HepG2 (cell line): ENCODE results near the gene NUP62. TPM values are rescaled to one million over a fixed set of nuclear protein-coding genes. Genes with fewer than 3 reads are reported as not detected.

Source experiments
- CREM ChIP-seq, 2 experiments: sonication (generic) in 1 of 2; formaldehyde crosslinking in 1 of 2; IDR thresholded peaks; 2 replicates each; pipeline versions ENCODE4 v1.4.0 to v1.6.1; 2016 to 2020; ENCODE audit warnings: antibody characterized with exemption in 1 of 2, mild to moderate bottlenecking in 1 of 2, missing genetic modification reagents in 1 of 2
- HDAC1 ChIP-seq: sonication (generic); formaldehyde crosslinking; IDR thresholded peaks from 2 replicates; pipeline ENCODE4 v1.5.1; 2020; ENCODE audit warnings: mild to moderate bottlenecking, missing genetic modification reagents
- NBN ChIP-seq: fragments of 450-650 bp; conservative IDR thresholded peaks from 2 replicates; pipeline ENCODE4 v1.6.1; 2017
- RARG ChIP-seq: sonication (generic); formaldehyde crosslinking; IDR thresholded peaks from 2 replicates; pipeline ENCODE4 v1.4.0; 2020; ENCODE audit warnings: low read depth, mild to moderate bottlenecking, missing genetic modification reagents
- SIX4 ChIP-seq: sonication (generic); formaldehyde crosslinking; IDR thresholded peaks from 2 replicates; pipeline ENCODE4 v1.4.0; 2020; ENCODE audit warnings: missing genetic modification reagents
- SRSF1 ChIP-seq: fragments of 200-400 bp; formaldehyde crosslinking; optimal IDR thresholded peaks from 2 replicates; pipeline ENCODE3; 2017; ENCODE audit warnings: mild to moderate bottlenecking, low read depth, low read length, moderate library complexity
- ZNF136 ChIP-seq: sonication (generic); formaldehyde crosslinking; IDR thresholded peaks from 2 replicates; pipeline ENCODE4 v1.8.1; 2022; ENCODE audit warnings: low read depth, mild to moderate bottlenecking, moderate library complexity, missing genetic modification reagents
- ZNF235 ChIP-seq: sonication (generic); formaldehyde crosslinking; IDR thresholded peaks from 2 replicates; pipeline ENCODE4 v1.8.1; 2023; ENCODE audit warnings: mild to moderate bottlenecking, missing genetic modification reagents, borderline replicate concordance
- ZNF317 ChIP-seq: sonication (generic); formaldehyde crosslinking; IDR thresholded peaks from 2 replicates; pipeline ENCODE4 v1.5.0; 2020; ENCODE audit warnings: mild to moderate bottlenecking, missing genetic modification reagents
- ZNF414 ChIP-seq: sonication (generic); formaldehyde crosslinking; IDR thresholded peaks from 2 replicates; pipeline ENCODE4 v1.5.0; 2020; ENCODE audit warnings: missing genetic modification reagents
- ZNF556 ChIP-seq: sonication (generic); formaldehyde crosslinking; IDR thresholded peaks from 2 replicates; pipeline ENCODE4 v1.4.0; 2020; ENCODE audit warnings: mild to moderate bottlenecking, missing genetic modification reagents, borderline replicate concordance
- ZNF562 ChIP-seq: sonication (generic); formaldehyde crosslinking; IDR thresholded peaks from 2 replicates; pipeline ENCODE4 v1.8.0; 2022; ENCODE audit warnings: missing genetic modification reagents, borderline replicate concordance
- ZSCAN22 ChIP-seq: sonication (generic); formaldehyde crosslinking; IDR thresholded peaks from 2 replicates; pipeline ENCODE4 v1.4.0; 2020; ENCODE audit warnings: mild to moderate bottlenecking, missing genetic modification reagents
- ZSCAN30 ChIP-seq: sonication (generic); formaldehyde crosslinking; IDR thresholded peaks from 2 replicates; pipeline ENCODE4 v1.5.0; 2020; ENCODE audit warnings: mild to moderate bottlenecking, missing genetic modification reagents
- polyA plus RNA-seq, 8 experiments: library from polyadenylated mRNA; depleted of rRNA in 3 of 8; stranded (reverse) in 7 of 8; unstranded in 1 of 8; fragments of >200 nt; fragmentation: Illumina TruSeq in 4 of 8; extraction: Trizol in 4 of 8; gene quantifications; 2 replicates each; pipeline versions ENCODE4 v1.2.1 to v1.2.3, GENCODE V29; 2011 to 2016; ENCODE audit warnings: low read depth in 4 of 8, missing spikeins in 1 of 8, mixed read lengths in 1 of 8; ENCODE audit not compliant: insufficient read depth in 1 of 8
- total RNA-seq, 5 experiments: library from RNA; depleted of rRNA; stranded (reverse); fragments of >200 nt; fragmentation: Illumina TruSeq; extraction: Trizol; gene quantifications; 2 replicates each; pipeline ENCODE4 v1.2.3, GENCODE V29; 2016; ENCODE audit warnings: low read depth in 1 of 5
- TF ChIP-seq, protein P1 (sequence below): sonication (generic); formaldehyde crosslinking; IDR thresholded peaks from 2 replicates; pipeline ENCODE4 v1.5.0; 2020; ENCODE audit warnings: mild to moderate bottlenecking, missing genetic modification reagents, borderline replicate concordance
- TF ChIP-seq, protein P2 (sequence below): IDR thresholded peaks from 2 replicates; pipeline ENCODE4 v1.6.1; 2016; ENCODE audit warnings: low read depth, control low read depth
- TF ChIP-seq, protein P3 (sequence below): sonication (generic); formaldehyde crosslinking; IDR thresholded peaks from 2 replicates; pipeline ENCODE4 v1.4.0; 2020; ENCODE audit warnings: mild to moderate bottlenecking, missing genetic modification reagents

Gene NUP62
- total and polyA plus RNA-seq, 2 of the 13 experiments (the other 11 are each of a cell fraction or from before 2014, with no cell fraction given), result 16.5 to 41.5 TPM

GRCh38 chr19:49929121-49929610 lies at the start of gene NUP62, which contains the start of gene ATF5 (continued):
- TF ChIP-seq, protein P1, sequence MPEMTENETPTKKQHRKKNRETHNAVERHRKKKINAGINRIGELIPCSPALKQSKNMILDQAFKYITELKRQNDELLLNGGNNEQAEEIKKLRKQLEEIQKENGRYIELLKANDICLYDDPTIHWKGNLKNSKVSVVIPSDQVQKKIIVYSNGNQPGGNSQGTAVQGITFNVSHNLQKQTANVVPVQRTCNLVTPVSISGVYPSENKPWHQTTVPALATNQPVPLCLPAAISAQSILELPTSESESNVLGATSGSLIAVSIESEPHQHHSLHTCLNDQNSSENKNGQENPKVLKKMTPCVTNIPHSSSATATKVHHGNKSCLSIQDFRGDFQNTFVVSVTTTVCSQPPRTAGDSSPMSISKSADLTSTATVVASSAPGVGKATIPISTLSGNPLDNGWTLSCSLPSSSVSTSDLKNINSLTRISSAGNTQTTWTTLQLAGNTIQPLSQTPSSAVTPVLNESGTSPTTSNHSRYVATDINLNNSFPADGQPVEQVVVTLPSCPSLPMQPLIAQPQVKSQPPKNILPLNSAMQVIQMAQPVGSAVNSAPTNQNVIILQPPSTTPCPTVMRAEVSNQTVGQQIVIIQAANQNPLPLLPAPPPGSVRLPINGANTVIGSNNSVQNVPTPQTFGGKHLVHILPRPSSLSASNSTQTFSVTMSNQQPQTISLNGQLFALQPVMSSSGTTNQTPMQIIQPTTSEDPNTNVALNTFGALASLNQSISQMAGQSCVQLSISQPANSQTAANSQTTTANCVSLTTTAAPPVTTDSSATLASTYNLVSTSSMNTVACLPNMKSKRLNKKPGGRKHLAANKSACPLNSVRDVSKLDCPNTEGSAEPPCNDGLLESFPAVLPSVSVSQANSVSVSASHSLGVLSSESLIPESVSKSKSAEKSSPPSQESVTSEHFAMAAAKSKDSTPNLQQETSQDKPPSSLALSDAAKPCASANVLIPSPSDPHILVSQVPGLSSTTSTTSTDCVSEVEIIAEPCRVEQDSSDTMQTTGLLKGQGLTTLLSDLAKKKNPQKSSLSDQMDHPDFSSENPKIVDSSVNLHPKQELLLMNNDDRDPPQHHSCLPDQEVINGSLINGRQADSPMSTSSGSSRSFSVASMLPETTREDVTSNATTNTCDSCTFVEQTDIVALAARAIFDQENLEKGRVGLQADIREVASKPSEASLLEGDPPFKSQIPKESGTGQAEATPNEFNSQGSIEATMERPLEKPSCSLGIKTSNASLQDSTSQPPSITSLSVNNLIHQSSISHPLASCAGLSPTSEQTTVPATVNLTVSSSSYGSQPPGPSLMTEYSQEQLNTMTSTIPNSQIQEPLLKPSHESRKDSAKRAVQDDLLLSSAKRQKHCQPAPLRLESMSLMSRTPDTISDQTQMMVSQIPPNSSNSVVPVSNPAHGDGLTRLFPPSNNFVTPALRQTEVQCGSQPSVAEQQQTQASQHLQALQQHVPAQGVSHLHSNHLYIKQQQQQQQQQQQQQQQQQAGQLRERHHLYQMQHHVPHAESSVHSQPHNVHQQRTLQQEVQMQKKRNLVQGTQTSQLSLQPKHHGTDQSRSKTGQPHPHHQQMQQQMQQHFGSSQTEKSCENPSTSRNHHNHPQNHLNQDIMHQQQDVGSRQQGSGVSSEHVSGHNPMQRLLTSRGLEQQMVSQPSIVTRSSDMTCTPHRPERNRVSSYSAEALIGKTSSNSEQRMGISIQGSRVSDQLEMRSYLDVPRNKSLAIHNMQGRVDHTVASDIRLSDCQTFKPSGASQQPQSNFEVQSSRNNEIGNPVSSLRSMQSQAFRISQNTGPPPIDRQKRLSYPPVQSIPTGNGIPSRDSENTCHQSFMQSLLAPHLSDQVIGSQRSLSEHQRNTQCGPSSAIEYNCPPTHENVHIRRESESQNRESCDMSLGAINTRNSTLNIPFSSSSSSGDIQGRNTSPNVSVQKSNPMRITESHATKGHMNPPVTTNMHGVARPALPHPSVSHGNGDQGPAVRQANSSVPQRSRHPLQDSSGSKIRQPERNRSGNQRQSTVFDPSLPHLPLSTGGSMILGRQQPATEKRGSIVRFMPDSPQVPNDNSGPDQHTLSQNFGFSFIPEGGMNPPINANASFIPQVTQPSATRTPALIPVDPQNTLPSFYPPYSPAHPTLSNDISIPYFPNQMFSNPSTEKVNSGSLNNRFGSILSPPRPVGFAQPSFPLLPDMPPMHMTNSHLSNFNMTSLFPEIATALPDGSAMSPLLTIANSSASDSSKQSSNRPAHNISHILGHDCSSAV (CRISPR knock-in tag), result no peak
- TF ChIP-seq SRSF1 (no peak), ZNF562 (CRISPR knock-in tag) (no peak), ZNF136 (CRISPR knock-in tag) (0 out of 2 replicates have a peak, but pooled peaks have one; percentile 40), ZNF235 (peak; percentile 97; the same call in 1 of the 2 replicates), ZSCAN30 (CRISPR knock-in tag) (0 out of 2 replicates have a peak, but pooled peaks have one; percentile 56), CREM (IDR thresholded peaks at IDR 0.05) (no peak), CREM (CRISPR knock-in tag; IDR thresholded peaks at IDR 0.05) (no peak), ZSCAN22 (peak; percentile 76; the same call in 1 of the 2 replicates), ZNF317 (CRISPR knock-in tag) (no peak), HDAC1 (CRISPR knock-in tag) (peak; percentile 86), SIX4 (CRISPR knock-in tag) (no peak; the same call in 1 of the 2 replicates), RARG (CRISPR knock-in tag) (0 out of 2 replicates have a peak, but pooled peaks have one; percentile 27), ZNF414 (no peak), ZNF556 (CRISPR knock-in tag) (no peak; the same call in 1 of the 2 replicates), NBN (no peak)
- TF ChIP-seq, protein P2, sequence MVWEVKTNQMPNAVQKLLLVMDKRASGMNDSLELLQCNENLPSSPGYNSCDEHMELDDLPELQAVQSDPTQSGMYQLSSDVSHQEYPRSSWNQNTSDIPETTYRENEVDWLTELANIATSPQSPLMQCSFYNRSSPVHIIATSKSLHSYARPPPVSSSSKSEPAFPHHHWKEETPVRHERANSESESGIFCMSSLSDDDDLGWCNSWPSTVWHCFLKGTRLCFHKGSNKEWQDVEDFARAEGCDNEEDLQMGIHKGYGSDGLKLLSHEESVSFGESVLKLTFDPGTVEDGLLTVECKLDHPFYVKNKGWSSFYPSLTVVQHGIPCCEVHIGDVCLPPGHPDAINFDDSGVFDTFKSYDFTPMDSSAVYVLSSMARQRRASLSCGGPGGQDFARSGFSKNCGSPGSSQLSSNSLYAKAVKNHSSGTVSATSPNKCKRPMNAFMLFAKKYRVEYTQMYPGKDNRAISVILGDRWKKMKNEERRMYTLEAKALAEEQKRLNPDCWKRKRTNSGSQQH, result no peak; the same call in 1 of the 2 replicates
- TF ChIP-seq, protein P3, sequence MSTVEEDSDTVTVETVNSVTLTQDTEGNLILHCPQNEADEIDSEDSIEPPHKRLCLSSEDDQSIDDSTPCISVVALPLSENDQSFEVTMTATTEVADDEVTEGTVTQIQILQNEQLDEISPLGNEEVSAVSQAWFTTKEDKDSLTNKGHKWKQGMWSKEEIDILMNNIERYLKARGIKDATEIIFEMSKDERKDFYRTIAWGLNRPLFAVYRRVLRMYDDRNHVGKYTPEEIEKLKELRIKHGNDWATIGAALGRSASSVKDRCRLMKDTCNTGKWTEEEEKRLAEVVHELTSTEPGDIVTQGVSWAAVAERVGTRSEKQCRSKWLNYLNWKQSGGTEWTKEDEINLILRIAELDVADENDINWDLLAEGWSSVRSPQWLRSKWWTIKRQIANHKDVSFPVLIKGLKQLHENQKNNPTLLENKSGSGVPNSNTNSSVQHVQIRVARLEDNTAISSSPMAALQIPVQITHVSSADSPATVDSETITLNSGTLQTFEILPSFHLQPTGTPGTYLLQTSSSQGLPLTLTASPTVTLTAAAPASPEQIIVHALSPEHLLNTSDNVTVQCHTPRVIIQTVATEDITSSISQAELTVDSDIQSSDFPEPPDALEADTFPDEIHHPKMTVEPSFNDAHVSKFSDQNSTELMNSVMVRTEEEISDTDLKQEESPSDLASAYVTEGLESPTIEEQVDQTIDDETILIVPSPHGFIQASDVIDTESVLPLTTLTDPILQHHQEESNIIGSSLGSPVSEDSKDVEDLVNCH (CRISPR knock-in tag), result no peak
